ENCODE results near the gene PPP2R5C.

- TF ChIP-seq ZFP3 (CRISPR knock-in tag; IDR thresholded peaks at IDR 0.05), result no peak
- TF ChIP-seq RARB (CRISPR knock-in tag; IDR thresholded peaks at IDR 0.05), result no peak
- TF ChIP-seq ZFP30 (CRISPR knock-in tag; IDR thresholded peaks at IDR 0.05), result no peak
- TF ChIP-seq ARNTL (CRISPR knock-in tag; IDR thresholded peaks at IDR 0.05; ENCODE audit: borderline replicate concordance, low read depth), result no peak
- no peak for TF ChIP-seq POU6F1 (CRISPR knock-in tag; IDR thresholded peaks at IDR 0.05; ENCODE audit: borderline replicate concordance, low read depth)
These were observed 6.3 kb downstream of the PPP2R5C start for GRCh38 chr14:101767618-101768362.

Data from SK-N-SH treated with all-trans-retinoic acid at 6 μM for 48 hours (cell line).